Mesodermal cell (in vitro differentiated cells): ENCODE measurements around the gene BCAS1. TPM values are rescaled to one million over a fixed set of nuclear protein-coding genes. Genes with fewer than 3 reads are reported as not detected.

ENCODE experiments used
- H3K27ac ChIP-seq: 2 replicates; pipeline ENCODE4 v1.7.0; 2013; ENCODE audit warnings: mild to moderate bottlenecking, low read depth, low read length, moderate library complexity; ENCODE audit not compliant: severe bottlenecking
- H3K36me3 ChIP-seq: 2 replicates; pipeline ENCODE4 v1.7.1; 2013; ENCODE audit warnings: mild to moderate bottlenecking, low read length, moderate library complexity; ENCODE audit not compliant: control insufficient read depth, insufficient read depth
- H3K4me1 ChIP-seq: one replicate; pipeline ENCODE4 v1.7.1; 2013; ENCODE audit warnings: mild to moderate bottlenecking, low read length; ENCODE audit not compliant: insufficient read depth, control insufficient read depth, poor library complexity, severe bottlenecking
- H3K4me3 ChIP-seq: 2 replicates; pipeline ENCODE4 v1.7.0; 2013; ENCODE audit warnings: low read length, control low read depth, mild to moderate bottlenecking; ENCODE audit not compliant: insufficient read depth, poor library complexity, severe bottlenecking; ENCODE audit errors: extremely low read depth
- H3K9me3 ChIP-seq: 2 replicates; pipeline ENCODE4 v1.7.1; 2013; ENCODE audit warnings: mild to moderate bottlenecking, low read length, moderate library complexity; ENCODE audit not compliant: control insufficient read depth
- WGBS, 2 experiments: methylation state at CpG; one replicate each; pipeline ENCODE4 v1.1.5; 2013; ENCODE audit warnings: missing lambda C conversion rate in 2 of 2; ENCODE audit not compliant: insufficient coverage in 2 of 2; 5-methylcytosine and 5-hydroxymethylcytosine counted together
- polyA plus RNA-seq, 2 experiments: library from polyadenylated mRNA; stranded (reverse); fragments of 50-300 nt; gene quantifications; one replicate each; pipeline ENCODE4 v1.2.3, GENCODE V29; 2013

Gene BCAS1
- polyA plus RNA-seq (2013, experiment 1 of 2) = not detected
- polyA plus RNA-seq (2013, experiment 2 of 2) = not detected

DNA sequence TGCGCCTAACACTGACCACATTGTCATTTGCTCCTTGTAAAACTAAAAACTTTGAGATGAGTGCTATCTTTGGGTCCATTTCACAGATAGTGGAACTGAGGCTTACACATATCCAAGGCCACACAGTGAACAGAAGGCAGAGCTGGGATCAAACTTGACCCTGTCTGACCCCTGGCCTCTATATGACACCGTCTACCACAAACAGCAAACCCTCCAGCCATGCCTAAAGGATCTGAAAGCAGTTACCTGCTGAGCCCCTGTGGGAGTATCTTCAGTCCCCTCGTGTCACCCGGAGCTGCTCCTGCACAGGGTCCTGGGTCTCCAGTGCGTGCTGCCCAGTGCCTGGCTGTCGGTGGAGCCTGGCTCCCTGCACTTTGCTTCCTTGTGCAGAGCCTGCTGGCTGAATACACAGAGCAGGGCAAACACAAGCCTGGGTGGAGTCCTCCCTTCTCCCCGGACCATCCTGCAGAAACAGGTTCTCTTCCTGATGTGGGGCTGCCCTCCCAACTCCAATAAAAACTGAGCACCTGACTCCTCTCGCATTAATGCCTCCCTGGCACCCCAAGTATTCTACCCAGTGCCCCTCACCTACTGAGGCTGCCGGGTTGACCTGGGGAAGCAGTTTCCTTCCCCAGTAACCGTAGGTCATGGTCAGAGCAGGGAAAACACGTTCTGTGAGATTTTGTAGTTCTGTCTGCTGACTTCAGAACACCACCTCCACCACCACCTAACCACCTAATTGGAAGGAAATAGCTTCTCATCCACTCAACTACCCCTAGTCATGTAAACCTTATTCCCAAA is at the start of gene BCAS1:
Gene BCAS1, minus strand, starts transcription at position 408 of the 801 bp plus-strand sequence. CDS start 11,876 bp downstream, outside the sequence.
- Histone ChIP-seq H3K4me3 (no peak within 1 kb of the TSS), H3K36me3 (no peaks in the 10 kb centered on the region), H3K9me3 (no peaks in the 10 kb centered on the region), H3K4me1 (peaks cover 9% of the 10 kb centered on the region), H3K27ac (no peak within 1 kb of the TSS)
- WGBS, 2 experiments = 78 to 88% methylated on average over 7 to 8 of the region's 11 CpGs

DNA sequence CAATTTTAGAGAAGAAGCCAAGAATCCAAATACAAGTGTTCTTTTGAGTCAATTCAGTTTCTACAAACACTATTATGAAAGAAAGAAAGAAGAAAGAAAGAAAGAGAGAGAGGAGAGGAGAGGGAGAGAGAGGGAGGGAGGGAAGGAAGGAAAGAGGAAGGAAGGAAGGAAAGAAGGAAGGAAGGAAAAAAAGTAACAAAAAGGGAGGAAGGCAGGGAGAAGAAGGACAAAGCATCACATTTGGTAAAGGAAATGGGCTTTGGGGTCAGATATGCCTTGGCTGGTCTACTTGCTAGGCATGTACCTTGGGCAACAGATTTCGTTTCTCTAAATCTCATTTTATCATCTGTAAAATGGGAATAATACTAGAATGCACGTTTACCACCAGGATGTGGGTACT is 49.4 kb upstream of the BCAS1 start:
- H3K9me3 ChIP-seq = no peaks in the 10 kb centered on the region
- H3K4me1 ChIP-seq = peaks cover 25% of the 10 kb centered on the region
- H3K36me3 ChIP-seq = no peaks in the 10 kb centered on the region
- 86% methylated on average over 1 of the region's 2 CpGs; no CpG with 5 or more reads in 1 of the 2 experiments for WGBS, 2 experiments
- H3K27ac ChIP-seq = no peak overlapping the region
- H3K4me3 ChIP-seq = no peak overlapping the region

- H3K36me3 ChIP-seq = no peaks in the 10 kb centered on the region
- peaks cover 20% of the 10 kb centered on the region for H3K4me1 ChIP-seq
- no peak overlapping the region for H3K27ac ChIP-seq
- no peaks in the 10 kb centered on the region for H3K9me3 ChIP-seq
- H3K4me3 ChIP-seq = no peak overlapping the region
- WGBS, 2 experiments = 88 to 100% methylated on average over 1 to 3 of the region's 9 CpGs
Observed at GRCh38 chr20:54118220-54119001, 48.0 kb upstream of the BCAS1 start.

DNA sequence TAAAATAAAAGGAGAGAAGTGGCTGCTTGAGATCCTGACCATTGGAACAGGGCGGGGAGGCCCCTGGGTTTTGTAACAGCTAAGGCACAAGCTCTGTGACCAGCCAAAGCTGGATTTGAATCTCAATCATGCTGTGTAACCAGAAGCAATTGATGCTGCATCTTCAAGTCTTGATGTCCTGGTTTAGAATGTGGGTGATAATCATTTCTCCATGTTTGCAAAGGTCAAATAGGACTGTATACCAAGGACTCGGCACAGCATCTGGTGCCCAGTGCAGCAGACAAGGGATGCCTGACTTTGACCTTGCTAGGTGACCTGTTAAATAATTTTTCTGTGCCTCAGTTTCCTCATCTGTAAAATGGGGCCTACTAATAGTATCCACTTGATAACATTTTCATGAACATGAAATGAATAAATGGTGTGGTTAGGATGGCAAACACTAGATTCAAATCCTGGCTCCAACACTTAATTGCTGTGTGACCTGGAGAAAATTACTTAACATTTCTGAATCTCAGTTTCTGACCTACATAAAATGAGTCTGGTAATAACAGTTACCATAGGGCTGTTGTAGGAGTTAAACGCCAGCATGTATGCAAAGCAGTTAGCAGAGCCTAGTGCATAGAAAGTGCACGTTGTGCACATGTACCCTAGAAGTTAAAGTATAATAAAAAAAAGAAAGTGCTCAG is 46.3 kb upstream of the BCAS1 start:
- Histone ChIP-seq H3K4me3 (no peak overlapping the region), H3K9me3 (no peaks in the 10 kb centered on the region), H3K36me3 (no peaks in the 10 kb centered on the region), H3K27ac (no peak overlapping the region), H3K4me1 (peaks cover 4% of the 10 kb centered on the region)
- 85 to 88% methylated on average over 3 to 4 of the region's 4 CpGs for WGBS, 2 experiments

GRCh38 chr20:54115172-54115854 is 44.9 kb upstream of the BCAS1 start:
- 89 to 94% methylated on average over 13 to 14 of the region's 15 CpGs for whole genome bisulfite sequencing, 2 experiments
- H3K36me3 ChIP-seq = no peaks in the 10 kb centered on the region
- no peak overlapping the region for H3K27ac ChIP-seq
- no peak overlapping the region for H3K4me3 ChIP-seq
- H3K4me1 ChIP-seq = no peaks in the 10 kb centered on the region
- H3K9me3 ChIP-seq = no peaks in the 10 kb centered on the region

DNA sequence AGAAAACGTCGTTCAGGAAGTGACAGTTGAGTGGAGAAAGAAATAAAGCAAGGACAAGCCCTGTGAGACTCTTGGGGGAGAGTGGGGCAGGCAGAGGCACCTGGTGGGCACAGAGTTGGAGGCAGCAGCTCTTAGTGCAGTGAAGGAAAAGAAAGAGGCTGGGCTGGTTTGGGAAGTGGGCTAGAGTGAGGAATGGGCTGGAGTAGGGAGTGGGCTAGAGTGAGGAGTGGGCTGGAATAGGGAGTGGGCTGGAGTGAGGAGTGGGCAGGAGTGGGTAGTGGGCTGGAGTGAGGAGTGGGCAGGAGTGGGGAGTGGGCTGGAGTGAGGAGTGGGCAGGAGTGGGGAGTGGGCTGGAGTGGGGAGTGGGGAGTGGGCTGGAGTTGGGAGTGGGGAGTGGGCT is 43.7 kb upstream of the BCAS1 start:
- Histone ChIP-seq H3K36me3 (no peaks in the 10 kb centered on the region), H3K9me3 (no peaks in the 10 kb centered on the region), H3K4me3 (no peak overlapping the region), H3K27ac (no peak overlapping the region), H3K4me1 (no peaks in the 10 kb centered on the region)
- 86 to 100% methylated on average over 2 of the region's 2 CpGs for WGBS, 2 experiments

- H3K36me3 ChIP-seq = no peaks in the 10 kb centered on the region
- H3K4me3 ChIP-seq = no peak overlapping the region
- WGBS, 2 experiments = 93 to 100% methylated on average over 1 to 2 of the region's 2 CpGs
- no peaks in the 10 kb centered on the region for H3K9me3 ChIP-seq
- no peaks in the 10 kb centered on the region for H3K4me1 ChIP-seq
- no peak overlapping the region for H3K27ac ChIP-seq
Observed at GRCh38 chr20:54113566-54113965, 43.2 kb upstream of the BCAS1 start.

- no peaks in the 10 kb centered on the region for H3K36me3 ChIP-seq
- H3K27ac ChIP-seq = no peak overlapping the region
- H3K4me1 ChIP-seq = peaks cover 2% of the 10 kb centered on the region
- 55 to 78% methylated on average over 2 of the region's 4 CpGs for whole genome bisulfite sequencing, 2 experiments
- H3K4me3 ChIP-seq = no peak overlapping the region
- H3K9me3 ChIP-seq = no peaks in the 10 kb centered on the region
Observed at GRCh38 chr20:54112221-54112884, 42.0 kb upstream of the BCAS1 start.

DNA sequence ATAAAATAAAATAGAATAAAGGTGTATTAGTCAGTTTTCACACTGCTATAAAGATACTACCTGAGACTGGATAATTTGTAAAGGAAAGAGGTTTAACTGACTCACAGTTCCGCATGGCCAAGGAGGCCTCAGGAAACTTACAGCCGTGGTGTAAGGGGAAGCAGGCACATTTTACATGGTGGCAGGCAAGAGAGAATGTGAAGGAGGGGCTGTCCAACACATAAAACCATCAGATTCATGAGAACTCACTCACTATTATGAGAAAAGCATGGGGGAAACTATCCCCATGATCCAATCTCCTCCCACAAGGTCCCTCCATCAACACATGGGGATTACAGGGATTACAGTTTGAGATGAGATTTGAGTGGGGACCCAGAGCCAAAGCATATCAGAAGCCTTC is 41.1 kb upstream of the BCAS1 start:
- Histone ChIP-seq H3K9me3 (no peaks in the 10 kb centered on the region), H3K4me3 (no peak overlapping the region), H3K4me1 (peaks cover 2% of the 10 kb centered on the region), H3K36me3 (no peaks in the 10 kb centered on the region), H3K27ac (no peak overlapping the region)
- WGBS, 2 experiments = 100% methylated on average over 2 of the region's 2 CpGs; no CpG with 5 or more reads in 1 of the 2 experiments

- 78 to 87% methylated on average over 2 of the region's 3 CpGs for WGBS, 2 experiments
- Histone ChIP-seq H3K9me3 (no peaks in the 10 kb centered on the region), H3K4me1 (peaks cover 2% of the 10 kb centered on the region), H3K36me3 (no peaks in the 10 kb centered on the region), H3K27ac (no peak overlapping the region), H3K4me3 (no peak overlapping the region)
Observed at GRCh38 chr20:54110457-54110856, 40.1 kb upstream of the BCAS1 start.
